GM12878 (cell line): ENCODE measurements around the gene DYNC2H1. TPM values are rescaled to one million over a fixed set of nuclear protein-coding genes. Genes with fewer than 3 reads are reported as not detected.

Experiments used
- ATAC-seq: fragments of 200-7000 bp; cut with Tn5 transposase; 3 replicates; pipeline ENCODE4 v1.9.1; 2020; ENCODE audit warnings: mild to moderate bottlenecking, moderate library complexity
- BruUV-seq: library from RNA; stranded (reverse); fragments of 400-500 nt; replicated peaks from 2 replicates; lab custom pipeline; 2021; lab: Mats Ljungman, UMichigan
- CTCF ChIA-PET: fragments of 300-600 bp; sonication (Branson Sonifier 250); formaldehyde crosslinking; extraction: SDS; loops from one replicate; lab custom pipeline; 2021; ENCODE audit warnings: inconsistent platforms; lab: Yijun Ruan, JAX
- POLR2A ChIA-PET: fragments of 350-600 bp; formaldehyde crosslinking; extraction: SDS; loops from one replicate; lab custom pipeline; 2021; ENCODE audit warnings: inconsistent platforms; lab: Charles Lee
- RAD21 ChIA-PET: fragments of 300-600 bp; sonication (Branson Sonifier 250); formaldehyde crosslinking; loops from one replicate; lab custom pipeline; 2023; ENCODE audit warnings: antibody characterized with exemption; ENCODE audit not compliant: unreplicated experiment; lab: Charles Lee
- SMC1A ChIA-PET: fragments of 300-600 bp; sonication (Branson Sonifier 250); formaldehyde crosslinking; loops from one replicate; lab custom pipeline; 2023; ENCODE audit not compliant: unreplicated experiment, uncharacterized antibody; lab: Charles Lee
- DNase-seq: peaks from one replicate; pipeline ENCODE4 v3.0.0-alpha.2; 2011; ENCODE audit warnings: low read depth, low spot score
- FAIRE-seq: peaks from 3 replicates; lab custom pipeline; 2011; peaks lifted over from hg19 to GRCh38; lab: Jason Lieb, UNC
- H2AFZ ChIP-seq: 2 replicates; pipeline ENCODE4 v1.6.0; 2011; ENCODE audit warnings: low read depth, low read length, control low read depth; ENCODE audit not compliant: control insufficient read depth
- H3K27ac ChIP-seq: 2 replicates; pipeline ENCODE4 v1.5.1; 2011; ENCODE audit warnings: control low read depth; ENCODE audit not compliant: control insufficient read depth, insufficient read depth
- H3K27me3 ChIP-seq, 2 experiments: replicated peaks in 1 of 2; 2 replicates each; pipeline versions ENCODE4 v1.6.0 to v1.6.1; 2011; ENCODE audit warnings: low read length in 1 of 2; ENCODE audit not compliant: control insufficient read depth in 2 of 2, insufficient read depth in 2 of 2
- H3K36me3 ChIP-seq, 2 experiments: 2 replicates each; pipeline ENCODE4 v1.5.1; 2011; ENCODE audit warnings: low read length in 1 of 2; ENCODE audit not compliant: control insufficient read depth in 2 of 2, insufficient read depth in 2 of 2
- H3K4me1 ChIP-seq: 2 replicates; pipeline ENCODE4 v1.6.1; 2011; ENCODE audit warnings: mild to moderate bottlenecking, low read length, moderate library complexity, mixed read lengths; ENCODE audit not compliant: control insufficient read depth, insufficient read depth
- H3K4me2 ChIP-seq: 2 replicates; pipeline ENCODE4 v1.6.0; 2011; ENCODE audit warnings: control low read depth; ENCODE audit not compliant: control insufficient read depth, insufficient read depth
- H3K4me3 ChIP-seq: fragments of 200-600 bp; sonication (generic); 2 replicates; pipeline ENCODE4 v1.5.1; 2016
- H3K79me2 ChIP-seq: 2 replicates; pipeline ENCODE4 v1.6.0; 2011; ENCODE audit warnings: low read length; ENCODE audit not compliant: control insufficient read depth, insufficient read depth
- H3K9ac ChIP-seq: 2 replicates; pipeline ENCODE4 v1.8.0; 2011; ENCODE audit warnings: low read length, control low read depth, mixed read lengths; ENCODE audit not compliant: control insufficient read depth, insufficient read depth
- H3K9me3 ChIP-seq: replicated peaks from 3 replicates; pipeline ENCODE4 v1.5.1; 2011; ENCODE audit warnings: mild to moderate bottlenecking, low read length; ENCODE audit not compliant: control insufficient read depth, insufficient read depth
- H4K20me1 ChIP-seq: 2 replicates; pipeline ENCODE4 v1.6.0; 2011; ENCODE audit not compliant: control insufficient read depth, insufficient read depth
- CBX5 ChIP-seq: sonication (generic); IDR thresholded peaks from 2 replicates; pipeline ENCODE4 v1.6.1; 2016; ENCODE audit warnings: low read depth, moderate library complexity, mild to moderate bottlenecking, inconsistent platforms
- CREM ChIP-seq: IDR thresholded peaks from 2 replicates; pipeline ENCODE4 v1.6.1; 2014; ENCODE audit warnings: antibody characterized with exemption, low read depth
- CTCF ChIP-seq, 3 experiments: IDR thresholded peaks in 2 of 3; conservative IDR thresholded peaks in 1 of 3; 2 replicates each; pipeline ENCODE4 v1.5.1; 2011; ENCODE audit warnings: low read depth in 3 of 3, low read length in 3 of 3, mild to moderate bottlenecking in 3 of 3, control low read depth in 2 of 3, moderate library complexity in 2 of 3, inconsistent platforms in 1 of 3, mixed read lengths in 1 of 3; ENCODE audit not compliant: control insufficient read depth in 2 of 3, insufficient read depth in 1 of 3; ENCODE audit errors: extremely low read depth in 1 of 3
- FOXK2 ChIP-seq: fragments of 450-650 bp; IDR thresholded peaks from 2 replicates; pipeline ENCODE4 v1.6.1; 2017; ENCODE audit warnings: mild to moderate bottlenecking, moderate library complexity
- GABPA ChIP-seq: IDR thresholded peaks from 2 replicates; pipeline ENCODE4 v1.6.1; 2014; ENCODE audit warnings: antibody characterized with exemption, low read depth, mild to moderate bottlenecking, inconsistent platforms
- NFYB ChIP-seq: IDR thresholded peaks from 2 replicates; pipeline ENCODE4 v1.6.1; 2011; ENCODE audit warnings: low read depth, mild to moderate bottlenecking, low read length, improper control_type of control experiment, moderate library complexity; ENCODE audit not compliant: insufficient read depth
- NKRF ChIP-seq: fragments of 450-650 bp; conservative IDR thresholded peaks from 2 replicates; pipeline ENCODE4 v1.6.1; 2017; ENCODE audit warnings: mild to moderate bottlenecking, moderate library complexity
- NR2F1 ChIP-seq: fragments of 450-650 bp; conservative IDR thresholded peaks from 2 replicates; pipeline ENCODE4 v1.6.1; 2017; ENCODE audit warnings: mild to moderate bottlenecking
- PML ChIP-seq: IDR thresholded peaks from 2 replicates; pipeline ENCODE4 v1.6.1; 2012; ENCODE audit warnings: low read length, inconsistent platforms
- POU2F2 ChIP-seq: IDR thresholded peaks from 3 replicates; pipeline ENCODE4 v1.6.1; 2011; ENCODE audit warnings: low read depth, mild to moderate bottlenecking, low read length, borderline replicate concordance
- SIN3A ChIP-seq: IDR thresholded peaks from 2 replicates; pipeline ENCODE4 v1.6.1; 2012; ENCODE audit warnings: low read depth, low read length, improper control_type of control experiment
- SMAD5 ChIP-seq: IDR thresholded peaks from 2 replicates; pipeline ENCODE4 v1.6.1; 2016; ENCODE audit warnings: antibody characterized with exemption, low read depth
- SP1 ChIP-seq: IDR thresholded peaks from one replicate; pipeline ENCODE4 v1.6.1; 2011; ENCODE audit warnings: low read depth, low read length
- SREBF2 ChIP-seq: IDR thresholded peaks from 2 replicates; pipeline ENCODE4 v1.6.1; 2012; ENCODE audit warnings: mild to moderate bottlenecking, low read length
- TCF12 ChIP-seq: IDR thresholded peaks from 2 replicates; pipeline ENCODE4 v1.6.1; 2011; ENCODE audit warnings: low read depth, mild to moderate bottlenecking, low read length
- WGBS: methylation state at CpG from one replicate; pipeline ENCODE4 v1.1.6; 2016; ENCODE audit warnings: low lambda C conversion rate; ENCODE audit not compliant: insufficient replicate concordance, insufficient coverage; ENCODE audit errors: missing lambda C conversion rate; 5-methylcytosine and 5-hydroxymethylcytosine counted together
- in situ Hi-C: fragments of 300-500 bp; cut with MboI; formaldehyde crosslinking; loops from 9 replicates; pipeline ENCODE4 v1.14.3; 2018; ENCODE audit warnings: mixed read lengths
- intact Hi-C: fragments of 100-400 bp; cut with micrococcal nuclease; formaldehyde crosslinking; loops from one replicate; pipeline ENCODE4 v1.14.2; 2022; ENCODE audit not compliant: unreplicated experiment
- polyA plus RNA-seq, 11 experiments: library from polyadenylated mRNA; depleted of rRNA in 4 of 11; unstranded in 6 of 11; stranded (reverse) in 5 of 11; fragments of >200 nt; fragmentation: Nextera tagmentation in 4 of 11; fragmentation: Illumina TruSeq in 1 of 11; extraction: Ambion mirVana in 4 of 11; extraction: Trizol in 1 of 11; gene quantifications; 1 replicate in 1 of 11; 2 replicates in 10 of 11; pipeline versions ENCODE4 v1.2.1 to v1.2.3, GENCODE V29; 2011 to 2016; ENCODE audit warnings: inconsistent platforms in 2 of 11, missing spikeins in 2 of 11, low read depth in 1 of 11
- total RNA-seq, 4 experiments: library from RNA; depleted of rRNA in 3 of 4; stranded (reverse); fragments of >200 nt in 3 of 4; fragmentation: Illumina TruSeq in 1 of 4; extraction: Trizol in 1 of 4; gene quantifications; 2 replicates each; pipeline versions ENCODE4 v1.2.1 to v1.2.3, GENCODE V29; 2013 to 2021
- TF ChIP-seq, protein P1 (sequence below): fragments of 450-650 bp; IDR thresholded peaks from 2 replicates; pipeline ENCODE4 v1.6.1; 2017; ENCODE audit warnings: borderline replicate concordance

Gene DYNC2H1
- total and polyA plus RNA-seq, 10 of the 15 experiments (the other 5 are each of a cell fraction or from before 2014, with no cell fraction given) = 0.12 to 3.9 (median 0.23) TPM; not detected in 2

DNA sequence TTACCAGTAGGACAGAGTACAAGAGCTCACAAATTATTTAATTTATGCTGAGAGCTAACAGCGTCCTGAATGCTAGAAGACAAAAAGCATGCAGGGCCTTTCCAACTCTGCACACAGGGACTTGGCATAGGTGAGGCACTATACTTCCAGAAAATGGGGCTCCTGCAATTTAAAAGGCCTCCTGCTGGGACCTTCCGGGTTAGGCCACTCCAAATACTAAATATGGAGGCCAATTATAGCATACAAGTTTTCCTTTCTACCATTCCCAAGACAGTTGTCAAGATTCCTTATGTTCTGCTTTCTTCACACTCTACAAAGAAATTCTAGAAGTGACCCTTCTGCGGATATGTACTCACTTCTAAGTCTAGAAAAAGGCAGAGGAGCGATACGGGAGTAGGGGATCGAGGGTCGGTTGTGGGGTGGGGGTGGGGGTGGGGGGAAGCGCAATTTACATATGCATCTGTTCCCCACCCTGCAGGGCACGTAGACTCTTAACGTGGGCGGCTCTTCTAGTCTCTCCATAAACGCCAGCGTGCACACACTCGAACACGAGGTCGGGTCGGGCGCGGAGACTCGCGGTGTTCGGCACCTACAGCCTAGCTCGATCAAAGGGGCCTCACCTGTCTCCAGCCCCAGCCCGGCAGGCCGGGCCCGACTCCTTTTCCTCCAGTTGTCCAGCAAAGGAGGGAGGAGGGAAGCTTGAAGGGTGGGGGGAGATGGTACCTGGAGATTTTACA is 18.0 kb upstream of the DYNC2H1 start:
- Histone ChIP-seq H3K9me3 (no peaks in the 10 kb centered on the region), H3K27me3 (no peaks in the 10 kb centered on the region), H3K79me2 (peaks cover 52% of the 10 kb centered on the region), H3K4me1 (no peaks in the 10 kb centered on the region), H4K20me1 (no peaks in the 10 kb centered on the region), H3K4me2 (peak overlapping the region; percentile 75), H3K9ac (peak overlapping the region; percentile 83), H3K27ac (peak overlapping the region; percentile 81), H3K4me3 (peak overlapping the region; percentile 96), H3K36me3 (no peaks in the 10 kb centered on the region), H2AFZ (peak overlapping the region; percentile 100)
- CTCF ChIA-PET = interaction anchor here (1.1 to 4.0 kb wide), 10 partner anchors 10 to 281 kb away, joined by 3 to 28 read pairs (median 4); partner anchors contain the start of gene DYNC2H1
- BruUV-seq = no TSS peak
- in situ Hi-C loops = no loop called here
- FAIRE-seq (no peak), ATAC-seq (peak; percentile 72), DNase-seq (no peak)
- RAD21 ChIA-PET = interaction anchor here (0.5 to 1.5 kb wide), 4 partner anchors 171 to 749 kb away, joined by 3 to 5 read pairs (median 4); no protein-coding TSS in a partner anchor
- WGBS = 4% methylated on average over 23 of the region's 26 CpGs
- SMC1A ChIA-PET = interaction anchor here (1.3 to 1.5 kb wide), 6 partner anchors 10 to 55 kb away, joined by 3 to 8 read pairs (median 6); no protein-coding TSS in a partner anchor
- POLR2A ChIA-PET = interaction anchor here (0.6 to 2.7 kb wide), 6 partner anchors 17 to 1489 kb away, joined by 3 to 21 read pairs (median 4); partner anchors contain the start of gene DYNC2H1
- intact Hi-C loops = loop anchor here (10.0 kb wide), 1 partner anchor 514 kb away; no protein-coding TSS in a partner anchor
- no peak for TF ChIP-seq GABPA
- TF ChIP-seq NFYB = no peak
- TF ChIP-seq CREM = no peak
- TF ChIP-seq CTCF (IDR thresholded peaks at IDR 0.05 in 2 of 3, conservative IDR thresholded peaks at IDR 0.05 in 1 of 3; ENCODE audit: control insufficient read depth in 2 of 3, extremely low read depth in 1 of 3, insufficient read depth in 1 of 3, low read depth in 3 of 3, low read length in 3 of 3) = no peak
- no peak for TF ChIP-seq TCF12
- peak; percentile 73 for TF ChIP-seq POU2F2
- no peak for TF ChIP-seq SMAD5
- no peak for TF ChIP-seq NKRF
- TF ChIP-seq NR2F1 = no peak
- TF ChIP-seq, protein P1, sequence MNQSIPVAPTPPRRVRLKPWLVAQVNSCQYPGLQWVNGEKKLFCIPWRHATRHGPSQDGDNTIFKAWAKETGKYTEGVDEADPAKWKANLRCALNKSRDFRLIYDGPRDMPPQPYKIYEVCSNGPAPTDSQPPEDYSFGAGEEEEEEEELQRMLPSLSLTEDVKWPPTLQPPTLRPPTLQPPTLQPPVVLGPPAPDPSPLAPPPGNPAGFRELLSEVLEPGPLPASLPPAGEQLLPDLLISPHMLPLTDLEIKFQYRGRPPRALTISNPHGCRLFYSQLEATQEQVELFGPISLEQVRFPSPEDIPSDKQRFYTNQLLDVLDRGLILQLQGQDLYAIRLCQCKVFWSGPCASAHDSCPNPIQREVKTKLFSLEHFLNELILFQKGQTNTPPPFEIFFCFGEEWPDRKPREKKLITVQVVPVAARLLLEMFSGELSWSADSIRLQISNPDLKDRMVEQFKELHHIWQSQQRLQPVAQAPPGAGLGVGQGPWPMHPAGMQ = no peak
- TF ChIP-seq SIN3A = no peak
- TF ChIP-seq SREBF2 = no peak
- TF ChIP-seq PML = no peak
- 0 out of 2 replicates have a peak, but pooled peaks have one; percentile 1 for TF ChIP-seq CBX5
- no peak for TF ChIP-seq FOXK2
- no peak for TF ChIP-seq SP1
